ENCODE data around the gene SLIT3. TPM values are rescaled to one million over a fixed set of nuclear protein-coding genes. Genes with fewer than 3 reads are reported as not detected.

The SLIT3 gene
- total RNA-seq, 6 donors from 2014 or later = 10.8 to 57.3 (median 32.2) TPM

GRCh38 chr5:168844016-168844921 is 456.7 kb downstream of the SLIT3 start:
- Histone ChIP-seq H3K27me3 (no peaks in the 10 kb centered on the region), H3K4me1 (peaks cover 0 to 4% (median 0%) of the 10 kb centered on the region in 4 donors), H3K36me3 (no peaks in the 10 kb centered on the region), H3K27ac (no peak overlapping the region), H3K4me3 (no peak overlapping the region), H3K9me3 (no peaks in the 10 kb centered on the region)
- 60 to 63% methylated on average over 19 to 24 of the region's 25 CpGs for WGBS, 2 donors
- TF ChIP-seq CTCF (IDR thresholded peaks at IDR 0.05) = no peak
- TF ChIP-seq POLR2A (IDR thresholded peaks at IDR 0.05) = no peak
- TF ChIP-seq EP300 (IDR thresholded peaks at IDR 0.05) = no peak
- TF ChIP-seq POLR2AphosphoS5 (IDR thresholded peaks at IDR 0.05) = no peak
- ATAC-seq (ENCODE audit: low FRiP score in 2 of 2) (no peak), DNase-seq (peak in 1 of 2 donors; percentile 62)

GRCh38 chr5:168843277-168844015 is 457.5 kb downstream of the SLIT3 start:
- Histone ChIP-seq H3K27ac (no peak overlapping the region), H3K4me1 (peaks cover 0 to 4% (median 0%) of the 10 kb centered on the region in 4 donors), H3K36me3 (no peaks in the 10 kb centered on the region), H3K4me3 (no peak overlapping the region), H3K27me3 (no peaks in the 10 kb centered on the region), H3K9me3 (no peaks in the 10 kb centered on the region)
- DNase-seq = no peak
- WGBS, 2 donors = 52 to 69% methylated on average over 7 of the region's 7 CpGs
- no peak for TF ChIP-seq POLR2AphosphoS5 (IDR thresholded peaks at IDR 0.05)
- TF ChIP-seq CTCF (IDR thresholded peaks at IDR 0.05) = no peak
- no peak for TF ChIP-seq EP300 (IDR thresholded peaks at IDR 0.05)
- no peak for TF ChIP-seq POLR2A (IDR thresholded peaks at IDR 0.05)
- no peak for ATAC-seq (ENCODE audit: low FRiP score in 2 of 2)

- Histone ChIP-seq H3K4me1 (peaks cover 0 to 4% (median 0%) of the 10 kb centered on the region in 4 donors), H3K36me3 (no peaks in the 10 kb centered on the region), H3K27me3 (no peaks in the 10 kb centered on the region), H3K27ac (no peak overlapping the region), H3K9me3 (no peaks in the 10 kb centered on the region), H3K4me3 (no peak overlapping the region)
- no peak for TF ChIP-seq EP300 (IDR thresholded peaks at IDR 0.05)
- no peak for TF ChIP-seq CTCF (IDR thresholded peaks at IDR 0.05)
- no peak for TF ChIP-seq POLR2A (IDR thresholded peaks at IDR 0.05)
- no peak for TF ChIP-seq POLR2AphosphoS5 (IDR thresholded peaks at IDR 0.05)
- ATAC-seq (ENCODE audit: low FRiP score in 2 of 2) (no peak), DNase-seq (no peak)
- WGBS, 2 donors = 52 to 58% methylated on average over 9 of the region's 9 CpGs
Observed at GRCh38 chr5:168842571-168843205, 458.3 kb downstream of the SLIT3 start.

- Histone ChIP-seq H3K4me1 (no peaks in the 10 kb centered on the region), H3K27me3 (no peaks in the 10 kb centered on the region), H3K4me3 (no peak overlapping the region), H3K9me3 (no peaks in the 10 kb centered on the region), H3K27ac (no peak overlapping the region), H3K36me3 (no peaks in the 10 kb centered on the region)
- WGBS, 2 donors = 69 to 88% methylated on average over 3 of the region's 3 CpGs
- no peak for ATAC-seq (ENCODE audit: low FRiP score in 2 of 2)
- TF ChIP-seq POLR2A (IDR thresholded peaks at IDR 0.05) (no peak), POLR2AphosphoS5 (IDR thresholded peaks at IDR 0.05) (no peak), CTCF (IDR thresholded peaks at IDR 0.05) (no peak), EP300 (IDR thresholded peaks at IDR 0.05) (no peak)
- no peak for DNase-seq
Observed at GRCh38 chr5:168837852-168838251, 463.1 kb downstream of the SLIT3 start.
